NCI-H2081 treated with DMSO at 0.1 percent for 48 hours (cell line): Measurements from ENCODE around the gene CCDC81.

ENCODE experiments used
- DNase-seq: peaks from one replicate; lab custom pipeline; 2025; lab: John Stamatoyannopoulos, UW

CCDC81 gene

DNA sequence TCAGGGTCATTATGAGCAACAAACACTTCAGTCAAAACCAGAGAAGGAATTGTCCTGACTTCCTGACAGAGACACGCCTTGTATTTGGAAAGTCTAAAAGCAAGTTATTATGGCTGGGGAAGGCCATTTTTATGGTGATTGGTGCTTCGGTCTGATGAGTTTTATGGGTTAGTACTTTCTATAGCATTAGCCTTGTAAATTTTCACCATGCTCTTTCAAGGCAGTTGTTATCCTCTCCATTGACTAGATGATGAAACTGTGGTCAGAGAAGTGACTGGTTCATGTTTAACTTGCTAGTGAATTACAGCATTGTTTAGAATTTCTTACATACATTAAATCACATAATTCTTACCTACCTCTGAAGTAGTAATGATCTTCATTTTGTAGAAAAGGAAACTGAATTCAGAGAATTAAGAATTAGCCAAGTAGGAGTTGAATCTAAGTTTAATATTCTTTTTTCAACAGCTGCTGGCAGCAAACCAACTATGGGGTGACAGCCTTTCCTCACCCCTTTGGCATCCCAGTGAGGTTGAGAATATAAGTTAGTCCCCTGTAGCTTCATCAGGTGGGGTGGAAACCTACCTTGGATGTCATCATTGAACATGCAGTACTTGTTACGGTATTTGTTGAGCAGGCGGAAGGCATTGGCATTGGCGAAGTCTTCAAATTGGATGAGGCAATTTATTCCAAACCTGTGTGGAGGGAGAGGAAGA is 90.0 kb downstream of the CCDC81 start:
- DNase-seq, result no peak

DNA sequence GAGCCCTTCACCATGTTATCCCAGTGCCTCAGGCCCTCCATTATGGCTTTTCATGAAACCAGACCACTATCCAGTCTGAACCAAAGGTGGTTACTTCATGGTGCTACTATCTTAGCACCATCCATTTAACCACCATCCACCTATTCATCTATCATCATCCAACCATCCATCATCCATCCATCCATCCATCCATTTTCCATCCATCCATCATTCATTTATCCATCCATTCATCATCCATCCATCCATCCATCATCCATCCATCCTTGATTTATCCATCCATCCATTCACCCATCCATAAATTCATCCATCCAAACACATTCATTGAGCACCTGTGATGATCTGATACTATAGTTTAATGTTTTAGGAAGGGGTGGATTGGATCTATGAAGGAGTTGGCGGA is 93.5 kb downstream of the CCDC81 start:
- DNase-seq, result no peak

DNA sequence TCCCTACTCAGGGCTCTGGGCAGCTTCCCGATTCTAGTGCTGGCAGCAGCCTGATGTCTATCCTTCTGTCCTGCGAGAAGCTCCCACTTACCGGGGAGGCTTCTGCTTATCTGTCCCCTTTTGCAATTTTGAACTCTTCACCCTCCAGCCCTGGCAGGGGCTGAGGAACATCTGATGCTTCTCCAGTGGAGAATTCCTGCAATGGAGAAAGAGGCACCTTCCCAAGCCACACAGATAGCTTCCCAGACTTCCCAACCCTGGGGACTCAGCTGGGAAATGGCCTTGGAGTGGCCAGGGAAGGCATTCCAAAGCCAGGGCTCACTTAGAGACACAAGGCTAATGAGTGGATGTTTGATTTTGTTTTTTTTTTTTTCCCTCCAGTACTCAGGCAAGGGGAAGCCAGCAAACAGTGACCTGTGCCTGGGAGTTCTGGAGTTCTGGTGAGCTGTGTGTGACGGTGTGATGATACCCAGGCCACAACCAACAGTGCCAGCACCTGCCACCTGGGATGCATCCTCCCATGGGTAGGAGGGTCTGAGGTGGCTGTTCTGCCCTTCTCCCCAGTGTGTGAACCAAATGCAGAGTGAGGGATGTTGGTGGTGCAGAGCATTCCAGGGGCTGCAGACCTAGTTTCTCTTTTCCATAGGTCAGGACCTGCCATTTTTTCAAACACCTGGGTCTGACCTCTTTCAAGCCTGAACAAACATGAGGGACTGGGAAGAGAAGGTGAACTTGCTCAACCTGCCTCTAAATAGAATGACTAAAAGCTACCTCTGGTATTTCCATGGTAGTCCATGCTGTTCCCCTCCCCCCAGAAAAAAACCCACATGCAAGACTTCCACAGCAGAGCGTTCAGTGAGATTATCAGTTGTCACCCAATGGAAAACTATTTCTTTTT is 95.1 kb downstream of the CCDC81 start:
- DNase-seq, result no peak
